ENCODE results near the gene CLK1. TPM values are rescaled to one million over a fixed set of nuclear protein-coding genes. Genes with fewer than 3 reads are reported as not detected.

The CLK1 gene
- total and polyA plus RNA-seq, 2 of the 13 experiments (the other 11 are each of a cell fraction or from before 2014, with no cell fraction given): 66.6 to 101 TPM

DNA sequence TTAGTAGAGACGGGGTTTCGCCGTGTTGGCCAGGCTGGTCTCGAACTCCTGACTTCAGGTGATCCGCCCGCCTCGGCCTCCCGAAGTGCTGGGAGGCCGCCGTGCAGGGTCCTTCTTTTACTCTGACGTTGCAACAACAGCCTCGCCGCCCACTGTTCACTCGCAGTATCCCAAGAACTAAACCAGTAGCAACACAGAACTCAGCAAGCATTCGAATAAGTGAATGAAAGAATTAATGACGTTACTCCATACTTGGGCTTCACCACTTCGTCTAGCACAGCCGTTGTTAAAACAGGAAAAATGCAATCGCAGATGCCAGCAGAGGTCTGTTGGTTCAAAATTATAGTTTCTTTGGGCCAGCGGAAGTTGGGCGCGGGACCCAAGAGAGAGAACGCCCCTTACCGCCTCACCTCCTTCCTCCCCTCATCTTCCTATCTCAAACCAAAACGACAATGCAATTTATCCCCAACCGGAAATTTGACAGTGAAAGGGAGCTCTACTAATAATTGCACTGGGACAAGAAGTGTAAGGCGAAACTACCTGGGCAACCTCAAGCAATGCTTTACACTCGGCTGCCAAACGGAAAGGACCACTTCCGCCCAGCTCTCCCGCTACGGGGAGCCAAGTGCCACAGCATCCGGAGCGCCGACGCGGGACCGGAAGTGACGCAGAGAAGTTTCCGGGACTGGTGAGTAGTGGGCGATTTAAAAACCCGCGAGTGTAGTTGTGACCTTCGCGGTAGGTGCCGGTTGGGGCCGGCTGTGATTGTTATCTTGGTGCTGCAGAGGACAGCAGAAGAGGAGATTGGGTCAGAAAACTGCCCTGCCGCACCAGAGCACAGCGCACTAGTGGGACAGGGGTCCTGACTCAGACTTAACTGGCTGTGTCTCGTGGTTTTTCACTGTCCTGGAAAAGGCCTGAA, 24.5 kb upstream of the CLK1 start, which contains the start of the genes NIF3L1 and PPIL3 (continued):
- TF ChIP-seq RXRA (CRISPR knock-in tag; IDR thresholded peaks at IDR 0.05) (peak; percentile 79), NR2F2 (IDR thresholded peaks at IDR 0.05; ENCODE audit: borderline replicate concordance, low read depth) (peak; percentile 65; the same call in 1 of the 2 replicates), HNF1A (IDR thresholded peaks at IDR 0.05; ENCODE audit: low read depth) (peak; percentile 4), HNF1A (CRISPR knock-in tag; IDR thresholded peaks at IDR 0.05; ENCODE audit: borderline replicate concordance) (peak; percentile 49; the same call in 1 of the 2 replicates), ZNF362 (CRISPR knock-in tag; IDR thresholded peaks at IDR 0.05; ENCODE audit: borderline replicate concordance) (no peak), ZNF780A (CRISPR knock-in tag; IDR thresholded peaks at IDR 0.05) (peak; percentile 89; the same call in 1 of the 2 replicates), PAF1 (CRISPR knock-in tag; IDR thresholded peaks at IDR 0.05) (no peak), ZNF275 (CRISPR knock-in tag; IDR thresholded peaks at IDR 0.05; ENCODE audit: borderline replicate concordance) (peak; percentile 83), NR2C2 (CRISPR knock-in tag; IDR thresholded peaks at IDR 0.05; ENCODE audit: borderline replicate concordance) (peak; percentile 92), CCDC6 (CRISPR knock-in tag; IDR thresholded peaks at IDR 0.05) (peak; percentile 78; the same call in 1 of the 2 replicates), NFE2L2 (IDR thresholded peaks at IDR 0.05; ENCODE audit: low read length) (no peak), ZNF343 (CRISPR knock-in tag; IDR thresholded peaks at IDR 0.05) (no peak), ZNF160 (CRISPR knock-in tag; IDR thresholded peaks at IDR 0.05) (0 out of 2 replicates have a peak, but pooled peaks have one; percentile 4), CHCHD3 (CRISPR knock-in tag; IDR thresholded peaks at IDR 0.05) (no peak; the same call in 1 of the 2 replicates)
- TF ChIP-seq, protein P1, sequence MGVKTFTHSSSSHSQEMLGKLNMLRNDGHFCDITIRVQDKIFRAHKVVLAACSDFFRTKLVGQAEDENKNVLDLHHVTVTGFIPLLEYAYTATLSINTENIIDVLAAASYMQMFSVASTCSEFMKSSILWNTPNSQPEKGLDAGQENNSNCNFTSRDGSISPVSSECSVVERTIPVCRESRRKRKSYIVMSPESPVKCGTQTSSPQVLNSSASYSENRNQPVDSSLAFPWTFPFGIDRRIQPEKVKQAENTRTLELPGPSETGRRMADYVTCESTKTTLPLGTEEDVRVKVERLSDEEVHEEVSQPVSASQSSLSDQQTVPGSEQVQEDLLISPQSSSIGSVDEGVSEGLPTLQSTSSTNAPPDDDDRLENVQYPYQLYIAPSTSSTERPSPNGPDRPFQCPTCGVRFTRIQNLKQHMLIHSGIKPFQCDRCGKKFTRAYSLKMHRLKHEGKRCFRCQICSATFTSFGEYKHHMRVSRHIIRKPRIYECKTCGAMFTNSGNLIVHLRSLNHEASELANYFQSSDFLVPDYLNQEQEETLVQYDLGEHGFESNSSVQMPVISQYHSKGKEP (CRISPR knock-in tag; IDR thresholded peaks at IDR 0.05): 0 out of 2 replicates have a peak, but pooled peaks have one; percentile 70
- TF ChIP-seq, protein P2, sequence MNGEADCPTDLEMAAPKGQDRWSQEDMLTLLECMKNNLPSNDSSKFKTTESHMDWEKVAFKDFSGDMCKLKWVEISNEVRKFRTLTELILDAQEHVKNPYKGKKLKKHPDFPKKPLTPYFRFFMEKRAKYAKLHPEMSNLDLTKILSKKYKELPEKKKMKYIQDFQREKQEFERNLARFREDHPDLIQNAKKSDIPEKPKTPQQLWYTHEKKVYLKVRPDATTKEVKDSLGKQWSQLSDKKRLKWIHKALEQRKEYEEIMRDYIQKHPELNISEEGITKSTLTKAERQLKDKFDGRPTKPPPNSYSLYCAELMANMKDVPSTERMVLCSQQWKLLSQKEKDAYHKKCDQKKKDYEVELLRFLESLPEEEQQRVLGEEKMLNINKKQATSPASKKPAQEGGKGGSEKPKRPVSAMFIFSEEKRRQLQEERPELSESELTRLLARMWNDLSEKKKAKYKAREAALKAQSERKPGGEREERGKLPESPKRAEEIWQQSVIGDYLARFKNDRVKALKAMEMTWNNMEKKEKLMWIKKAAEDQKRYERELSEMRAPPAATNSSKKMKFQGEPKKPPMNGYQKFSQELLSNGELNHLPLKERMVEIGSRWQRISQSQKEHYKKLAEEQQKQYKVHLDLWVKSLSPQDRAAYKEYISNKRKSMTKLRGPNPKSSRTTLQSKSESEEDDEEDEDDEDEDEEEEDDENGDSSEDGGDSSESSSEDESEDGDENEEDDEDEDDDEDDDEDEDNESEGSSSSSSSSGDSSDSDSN (CRISPR knock-in tag; IDR thresholded peaks at IDR 0.05): peak; percentile 98
